GM12891 (cell line): ENCODE measurements around the gene GNAQ.
"Not testable (repeated sequence)": the region's sequence is repeated elsewhere in the genome, so short reads cannot be mapped to it uniquely, and the experiment has no call there.

Experiments used
- POLR2A ChIP-seq: IDR thresholded peaks from 2 replicates; pipeline ENCODE4 v1.6.1; 2011; ENCODE audit warnings: low read depth, low read length, control low read depth
- POLR2AphosphoS5 ChIP-seq: IDR thresholded peaks from 2 replicates; pipeline ENCODE4 v1.6.1; 2011; ENCODE audit warnings: low read depth, low read length, control low read depth
- POU2F2 ChIP-seq: IDR thresholded peaks from 2 replicates; pipeline ENCODE4 v1.6.1; 2011; ENCODE audit warnings: low read depth, mild to moderate bottlenecking, control low read depth, low read length, moderate library complexity
- SPI1 ChIP-seq: IDR thresholded peaks from 2 replicates; pipeline ENCODE4 v1.6.1; 2011; ENCODE audit warnings: low read depth, low read length, control low read depth
- TAF1 ChIP-seq: IDR thresholded peaks from 2 replicates; pipeline ENCODE4 v1.6.1; 2011; ENCODE audit warnings: low read depth, low read length, control low read depth

GRCh38 chr9:77860953-77861352 is 170.7 kb downstream of the GNAQ start:
- not testable (repeated sequence) for TF ChIP-seq POLR2A, POLR2AphosphoS5, TAF1, SPI1, POU2F2
